ENCODE measurements around the gene PLD6. TPM values are rescaled to one million over a fixed set of nuclear protein-coding genes. Genes with fewer than 3 reads are reported as not detected.

PLD6 gene
- 0.68 and 1.00 TPM in 2 replicates for total RNA-seq

GRCh38 chr17:17206124-17206912, at the start of gene PLD6:
Gene PLD6, minus strand, starts transcription at chr17:17206333. Its CDS starts 47 bp downstream, at chr17:17206286.

GRCh38 chr17:17237026-17237799, 31.1 kb upstream of the PLD6 start, which contains the start of gene FLCN:
Gene FLCN, minus strand, starts transcription at chr17:17237168. Its CDS starts 9,031 bp downstream, at chr17:17228137.

Other genes with a start within 250 kb of the PLD6 start
- gene TNFRSF13B, start 234.2 kb downstream of the PLD6 start, total RNA-seq, result not detected in 2 replicates
- 76.4 and 101 TPM in 2 replicates for gene MPRIP, start 163.9 kb downstream of the PLD6 start, total RNA-seq
- 25.5 and 33.8 TPM in 2 replicates for gene FLCN, start 30.8 kb upstream of the PLD6 start, total RNA-seq
- gene COPS3, start 74.9 kb upstream of the PLD6 start, total RNA-seq, result 35.8 and 41.5 TPM in 2 replicates
- 0.62 and 1.4 TPM in 2 replicates for gene NT5M, start 97.0 kb upstream of the PLD6 start, total RNA-seq

Data from cardiac ventricle fibroblast (primary cell).